Measurements from ENCODE around the gene NAGLU. TPM values are rescaled to one million over a fixed set of nuclear protein-coding genes. Genes with fewer than 3 reads are reported as not detected.

The NAGLU gene
- total and polyA plus RNA-seq, 2 donors from 2014 or later = 37.5 to 52.7 TPM

- H3K9me3 ChIP-seq (ENCODE audit: control insufficient read depth in 2 of 3, insufficient read depth in 1 of 3, low read length in 3 of 3) = no peaks in the 10 kb centered on the region
- FAIRE-seq = no peak
- H3K4me1 ChIP-seq (ENCODE audit: control insufficient read depth in 2 of 3, insufficient read depth in 2 of 3, low read depth in 1 of 3, low read length in 3 of 3) = peaks cover 19 to 69% (median 60%) of the 10 kb centered on the region in 3 donors
- peak; percentile 76 to 92 (median 83) for DNase-seq
- H3K36me3 ChIP-seq (ENCODE audit: control insufficient read depth in 2 of 3, insufficient read depth in 3 of 3, low read length in 3 of 3) = peaks cover 2 to 35% (median 13%) of the 10 kb centered on the region in 3 donors
- intact Hi-C loops (cut with DNase I) = loop anchor here (10.0 kb wide), 1 partner anchor 93 kb away; the partner anchor contains the start of gene CAVIN1
- H3K27me3 ChIP-seq (ENCODE audit: control insufficient read depth, insufficient read depth, low read length) = no peaks in the 10 kb centered on the region
- TF ChIP-seq CTCF (IDR thresholded peaks at IDR 0.05; ENCODE audit: borderline replicate concordance, extremely low read depth, insufficient read depth) = peak; percentile 92
- H3K27ac ChIP-seq (ENCODE audit: low read depth in 2 of 2, low read length in 2 of 2) = peak overlapping the region; percentile 91 to 96
- H3K4me3 ChIP-seq (ENCODE audit: low read length in 3 of 3) = no peak overlapping the region
- peak overlapping the region in 1 of 3 donors; percentile 70 for H3K9ac ChIP-seq (ENCODE audit: low read length in 3 of 3)
These were observed 18.5 kb upstream of the NAGLU start for GRCh38 chr17:42517516-42517915.

GRCh38 chr17:42518046-42518754, 17.8 kb upstream of the NAGLU start:
- H3K36me3 ChIP-seq (ENCODE audit: control insufficient read depth in 2 of 3, insufficient read depth in 3 of 3, low read length in 3 of 3) = peaks cover 2 to 39% (median 13%) of the 10 kb centered on the region in 3 donors
- FAIRE-seq = no peak
- peak in 2 of 5 donors; percentile 66 to 90 for DNase-seq

GRCh38 chr17:42518755-42519545, 17.1 kb upstream of the NAGLU start:
- H3K9ac ChIP-seq (ENCODE audit: low read length in 3 of 3) = peak overlapping the region in 2 of 3 donors; percentile 49 to 70
- H3K4me1 ChIP-seq (ENCODE audit: control insufficient read depth in 2 of 3, insufficient read depth in 2 of 3, low read depth in 1 of 3, low read length in 3 of 3) = peaks cover 19 to 68% (median 51%) of the 10 kb centered on the region in 3 donors
- no peaks in the 10 kb centered on the region for H3K9me3 ChIP-seq (ENCODE audit: control insufficient read depth in 2 of 3, insufficient read depth in 1 of 3, low read length in 3 of 3)
- H3K36me3 ChIP-seq (ENCODE audit: control insufficient read depth in 2 of 3, insufficient read depth in 3 of 3, low read length in 3 of 3) = peaks cover 2 to 37% (median 13%) of the 10 kb centered on the region in 3 donors
- no peaks in the 10 kb centered on the region for H3K27me3 ChIP-seq (ENCODE audit: control insufficient read depth, insufficient read depth, low read length)
- no peak overlapping the region for H3K4me3 ChIP-seq (ENCODE audit: low read length in 3 of 3)
- H3K27ac ChIP-seq (ENCODE audit: low read depth in 2 of 2, low read length in 2 of 2) = peak overlapping the region; percentile 91 to 96
- FAIRE-seq (no peak), DNase-seq (peak in 1 of 5 donors; percentile 55)
- intact Hi-C loops (cut with DNase I) = loop anchor here (10.0 kb wide), 1 partner anchor 94 kb away; the partner anchor contains the start of gene CAVIN1
- no peak for TF ChIP-seq CTCF (IDR thresholded peaks at IDR 0.05; ENCODE audit: borderline replicate concordance, extremely low read depth, insufficient read depth)

More at GRCh38 chr17:42518046-42518754, 17.8 kb upstream of the NAGLU start:
- peak overlapping the region in 1 of 3 donors; percentile 70 for H3K9ac ChIP-seq (ENCODE audit: low read length in 3 of 3)
- no peaks in the 10 kb centered on the region for H3K9me3 ChIP-seq (ENCODE audit: control insufficient read depth in 2 of 3, insufficient read depth in 1 of 3, low read length in 3 of 3)
- intact Hi-C loops (cut with DNase I) = loop anchor here (10.0 kb wide), 1 partner anchor 93 kb away; the partner anchor contains the start of gene CAVIN1
- H3K27me3 ChIP-seq (ENCODE audit: control insufficient read depth, insufficient read depth, low read length) = no peaks in the 10 kb centered on the region
- peak overlapping the region in 1 of 3 donors; percentile 10 for H3K4me3 ChIP-seq (ENCODE audit: low read length in 3 of 3)
- H3K27ac ChIP-seq (ENCODE audit: low read depth in 2 of 2, low read length in 2 of 2) = peak overlapping the region; percentile 91 to 96
- TF ChIP-seq CTCF (IDR thresholded peaks at IDR 0.05; ENCODE audit: borderline replicate concordance, extremely low read depth, insufficient read depth) = no peak
- peaks cover 19 to 74% (median 56%) of the 10 kb centered on the region in 3 donors for H3K4me1 ChIP-seq (ENCODE audit: control insufficient read depth in 2 of 3, insufficient read depth in 2 of 3, low read depth in 1 of 3, low read length in 3 of 3)

Data from kidney (tissue), 14 donors.